ENCODE results near the gene ACE.
A peak's percentile ranks its signal among the peaks of the same experiment; 100 is the strongest.

GRCh38 chr17:63445954-63446752, 30.7 kb upstream of the ACE start, which contains the start of gene CYB561:
- peak in 8 of 11 experiments; percentile 13 to 70 (median 64) for TF ChIP-seq CTCF (IDR thresholded peaks at IDR 0.05 in 8 of 11, conservative IDR thresholded peaks at IDR 0.05 in 3 of 11)
- no peak for TF ChIP-seq POLR2A (IDR thresholded peaks at IDR 0.05)
- TF ChIP-seq POLR2AphosphoS5 (IDR thresholded peaks at IDR 0.05) = peak; percentile 30 to 48 (median 34)

Data from spleen (tissue), 7 donors.